ENCODE data around the gene ASB15.

ASB15 gene

DNA sequence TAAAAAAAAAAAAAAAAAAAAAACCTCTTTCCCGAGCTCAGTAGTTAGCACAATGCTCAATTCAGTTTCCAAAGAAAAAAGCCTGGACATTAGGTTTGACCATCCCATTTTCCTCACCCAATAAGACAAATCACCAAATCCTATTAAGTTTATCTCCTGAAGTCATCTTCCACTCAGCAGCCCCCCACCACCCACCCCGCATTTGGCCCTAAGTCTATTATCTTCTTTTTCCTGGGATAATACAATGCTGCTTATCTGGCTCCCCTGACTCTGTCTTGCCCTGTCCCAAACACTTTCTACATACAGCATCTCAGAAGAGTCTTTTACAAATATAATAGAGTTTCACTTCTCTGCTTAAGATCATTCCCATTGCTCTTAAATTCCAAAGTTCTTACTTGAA is 36.3 kb downstream of the ASB15 start:
- DNase-seq = no peak

DNA sequence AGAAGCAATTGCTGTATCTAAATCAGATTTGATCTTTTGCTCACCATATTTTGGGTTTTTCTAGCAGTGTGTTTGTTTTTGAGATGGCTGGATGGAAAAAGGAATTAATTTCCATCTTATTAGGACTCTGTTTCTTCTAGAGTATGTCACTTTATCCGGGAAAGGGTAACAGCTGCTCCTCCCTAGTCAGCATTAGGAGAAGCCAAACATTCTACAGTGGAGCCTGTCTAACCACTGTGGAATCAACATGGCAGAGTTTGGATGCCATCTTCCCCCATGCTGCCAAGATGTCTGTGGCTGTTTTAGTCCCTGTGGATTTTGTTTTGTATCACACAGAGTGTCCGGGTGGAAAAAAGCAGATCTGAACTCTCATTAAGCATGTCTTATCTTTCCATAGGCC is 38.0 kb downstream of the ASB15 start:
- no peak for DNase-seq

DNA sequence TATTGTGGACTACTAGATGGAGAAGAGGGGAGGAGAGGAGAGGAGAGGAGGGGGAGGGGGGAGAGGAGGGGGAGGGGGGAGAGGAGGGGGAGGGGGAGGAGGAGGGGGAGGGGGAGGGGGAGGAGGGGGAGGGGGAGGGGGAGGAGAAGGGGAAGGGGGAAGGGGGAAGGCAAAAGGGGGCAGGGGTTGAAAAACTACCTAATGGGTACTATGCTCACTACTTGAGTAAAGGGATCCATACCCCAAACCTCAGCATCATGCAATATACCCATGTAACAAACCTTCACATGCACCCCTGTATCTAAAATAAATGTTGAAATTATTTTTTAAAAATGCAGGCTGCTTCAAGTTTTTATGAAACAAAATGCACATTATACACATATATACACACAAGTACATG is 39.0 kb downstream of the ASB15 start:
- DNase-seq = no peak

DNA sequence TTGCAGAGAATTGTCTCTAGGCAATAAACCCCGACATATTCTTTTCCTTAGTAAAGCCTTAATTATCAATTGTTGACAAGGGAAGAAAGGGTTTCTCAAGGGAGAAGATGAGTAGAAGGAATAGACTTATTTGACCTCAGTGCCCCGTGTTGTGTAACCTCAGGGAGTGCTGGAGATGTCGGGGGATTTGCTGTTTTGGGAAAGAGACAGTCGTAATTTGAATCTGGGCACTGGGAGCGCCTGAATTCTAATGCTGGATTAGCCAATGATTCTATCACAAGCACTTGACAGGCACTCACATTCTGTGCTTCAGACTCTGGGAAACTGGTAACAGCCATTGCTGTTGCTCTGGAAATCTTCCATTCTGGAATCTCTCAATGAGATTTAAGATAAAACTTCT is 40.3 kb downstream of the ASB15 start:
- DNase-seq = no peak

DNA sequence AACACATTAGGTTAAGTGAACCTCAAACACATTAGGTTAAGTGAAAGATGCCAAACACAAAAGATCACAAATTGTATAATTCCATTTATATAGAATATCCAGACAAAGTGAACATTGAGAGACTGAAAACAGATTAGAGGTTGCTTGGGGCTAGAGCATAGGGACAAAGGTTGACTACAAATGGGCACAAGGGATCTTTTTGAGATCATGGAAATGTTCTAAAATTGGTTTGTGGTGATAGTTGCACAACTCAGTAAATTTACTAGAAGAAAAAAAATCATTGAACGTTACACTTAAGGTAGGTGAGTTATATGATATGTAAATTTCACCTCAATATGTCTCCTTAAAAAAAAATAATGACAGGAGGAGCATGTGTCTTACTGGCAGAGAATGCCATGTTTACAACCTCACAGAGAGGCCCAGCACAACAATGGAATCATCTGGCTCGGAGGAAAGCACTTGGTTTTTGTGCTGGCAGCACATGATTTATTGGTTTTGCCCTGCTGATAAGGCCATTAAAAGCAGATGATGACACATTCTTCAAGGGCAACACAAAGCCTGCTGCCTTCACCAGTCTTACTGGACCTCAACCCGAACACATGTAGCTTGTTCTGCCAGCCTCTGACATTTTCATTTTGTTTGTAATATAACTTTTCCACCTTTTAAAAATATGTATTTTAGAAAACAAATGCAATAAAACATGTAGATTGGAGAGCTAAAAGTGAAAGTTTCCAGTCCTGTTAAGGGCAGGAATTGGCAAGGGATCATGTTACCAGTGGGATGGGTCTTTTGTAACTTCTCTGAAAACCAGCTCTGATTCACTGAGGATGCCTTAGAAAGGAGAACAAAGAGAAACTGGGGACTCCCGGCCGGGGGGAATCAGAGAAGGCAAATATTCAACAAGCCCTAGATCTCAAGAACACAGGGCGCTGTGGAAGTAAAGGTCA is 42.1 kb downstream of the ASB15 start:
- no peak for DNase-seq

DNA sequence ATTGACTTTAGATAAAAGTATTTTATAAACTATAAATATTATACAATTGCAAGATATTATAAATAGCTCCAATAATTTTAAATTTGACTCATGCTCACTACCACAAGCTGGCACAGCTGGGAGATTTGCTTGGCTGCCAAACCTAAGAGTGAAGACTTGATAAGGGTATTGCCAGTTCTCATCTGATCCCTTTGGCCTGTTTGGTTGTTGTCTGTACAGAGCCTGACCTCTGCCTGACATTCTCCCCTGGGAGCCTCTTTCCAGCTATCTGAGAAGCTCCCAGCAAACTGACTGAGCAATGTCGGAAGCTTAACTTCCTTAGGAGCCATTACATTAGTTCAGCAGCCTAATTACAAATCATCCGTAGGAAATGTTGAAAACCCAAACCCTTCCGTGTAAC is 43.9 kb downstream of the ASB15 start:
- no peak for DNase-seq

DNA sequence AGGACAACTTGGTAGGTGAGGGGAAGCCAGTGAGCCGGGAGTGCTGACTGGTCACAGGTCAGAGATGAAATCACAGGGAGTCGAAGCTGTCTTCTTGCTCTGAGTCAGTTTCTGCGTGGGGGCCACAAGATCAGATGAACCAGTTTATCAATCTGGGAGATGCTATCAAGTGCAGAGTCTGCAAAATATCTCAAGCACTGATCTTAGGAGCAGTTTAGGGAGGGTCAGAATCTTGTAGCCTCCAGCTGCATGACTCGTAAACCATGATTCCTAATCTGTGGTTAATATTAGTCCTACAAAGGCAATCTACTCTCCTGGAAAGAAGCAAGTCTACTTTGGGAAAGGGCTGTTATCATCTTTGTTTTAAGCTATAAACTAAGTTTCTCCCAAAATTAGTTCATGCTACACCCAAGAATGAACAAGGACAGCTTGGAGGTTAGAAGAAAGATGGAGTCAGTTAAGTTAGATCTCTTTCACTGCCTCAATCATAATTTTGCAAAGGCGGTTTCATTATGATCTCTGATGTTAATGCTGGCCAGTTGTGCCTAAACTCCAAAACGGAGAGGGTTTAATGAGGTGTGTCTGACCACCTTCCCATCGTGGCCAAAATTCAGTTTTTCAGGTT is 45.6 kb downstream of the ASB15 start:
- DNase-seq = no peak

DNA sequence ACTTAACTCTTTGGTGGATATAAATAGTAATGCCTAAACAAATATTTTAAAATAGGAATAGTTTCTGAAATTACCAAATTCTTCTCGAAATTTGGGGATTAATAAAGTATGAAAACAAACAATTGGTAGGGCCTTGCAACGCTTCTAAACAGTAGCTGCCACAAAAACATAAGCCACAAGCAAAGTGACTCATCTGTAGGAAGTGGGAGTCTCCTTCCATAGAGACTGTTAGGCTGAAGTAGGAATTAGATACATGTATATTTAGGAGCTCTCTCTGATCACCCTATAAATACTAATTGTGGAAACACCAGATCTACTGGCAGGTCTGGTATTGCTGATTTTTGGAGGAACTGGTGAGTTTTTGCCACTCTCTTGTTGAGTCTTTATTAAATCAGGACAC is 48.3 kb downstream of the ASB15 start:
- no peak for DNase-seq

DNA sequence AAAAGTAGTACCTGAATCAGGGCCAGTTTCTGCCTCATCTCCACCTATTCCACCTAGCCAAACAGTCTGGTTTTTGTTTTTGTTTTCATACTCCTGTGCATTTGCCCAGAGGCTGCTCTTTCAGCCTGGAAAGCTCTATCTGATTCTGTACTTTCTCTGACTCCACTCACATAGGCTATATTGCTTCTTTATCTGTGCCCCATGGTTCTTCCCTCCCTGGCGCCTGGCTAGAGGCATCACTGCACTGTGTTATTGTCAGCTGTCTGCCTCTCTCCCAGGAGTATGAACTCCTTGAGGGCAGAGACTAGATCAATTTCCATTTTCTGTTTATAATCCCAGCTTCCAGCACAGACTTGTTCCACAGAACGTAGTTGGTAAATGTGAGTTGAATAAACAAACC is 49.0 kb downstream of the ASB15 start:
- no peak for DNase-seq

DNA sequence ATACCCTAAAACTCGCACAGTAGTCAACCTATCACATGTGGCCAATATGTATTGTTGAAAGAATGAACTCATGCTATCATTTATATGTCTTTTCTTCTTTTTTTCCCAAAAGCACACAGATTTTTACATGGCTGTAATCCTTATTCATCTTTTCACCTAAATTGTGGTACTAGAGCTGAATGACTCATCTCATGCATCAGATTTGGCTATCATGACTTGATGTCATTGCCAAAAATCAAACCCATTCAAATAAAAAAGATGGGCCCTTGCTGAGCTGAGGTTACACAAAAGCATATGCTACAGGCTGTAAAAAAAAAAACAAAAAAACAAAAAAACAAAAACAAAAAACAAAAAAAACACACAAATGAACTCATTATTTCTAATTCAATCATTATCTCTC is 50.8 kb downstream of the ASB15 start:
- DNase-seq = no peak

DNA sequence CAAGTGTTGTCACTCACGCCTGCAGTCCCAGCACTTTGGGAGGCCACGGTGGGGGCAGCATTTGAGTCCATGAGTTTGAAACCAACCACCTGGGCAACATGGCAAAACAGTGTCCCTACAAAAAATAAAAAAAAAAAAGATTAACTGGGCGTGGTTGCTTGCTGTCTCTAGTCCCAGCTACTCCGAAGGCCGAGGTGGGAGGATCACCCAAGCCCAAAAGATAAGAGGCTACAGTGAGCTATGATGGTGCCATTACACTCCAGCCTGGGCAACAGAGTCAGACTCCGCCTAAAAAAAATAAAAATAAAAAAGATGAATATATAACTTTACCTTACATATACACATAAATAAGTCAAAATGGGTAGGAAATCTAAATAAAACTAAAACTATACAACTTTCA is 51.5 kb downstream of the ASB15 start:
- DNase-seq = no peak

DNA sequence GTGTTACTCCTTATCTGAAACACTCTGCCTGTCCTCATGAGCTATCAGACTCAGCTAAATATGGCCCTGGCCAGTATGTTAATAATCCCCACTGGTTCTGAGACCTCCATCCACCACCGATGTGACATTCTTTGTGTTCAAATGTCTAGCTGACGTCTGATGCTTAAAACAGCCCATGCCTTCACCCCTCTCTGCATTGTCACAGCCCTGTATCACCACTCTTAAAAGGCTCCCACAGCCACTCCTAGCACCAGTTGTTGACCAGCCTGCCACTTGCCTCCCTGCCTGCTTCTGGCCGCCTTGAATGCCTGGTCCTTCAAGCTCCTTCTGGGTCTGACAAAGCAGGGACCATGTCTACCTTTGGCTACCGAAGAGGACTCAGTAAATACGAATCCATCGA is 54.0 kb downstream of the ASB15 start, which contains the start of gene LMOD2:
Gene LMOD2, plus strand, starts transcription at position 253 of the 400 bp plus-strand sequence. Its CDS starts 98 bp downstream, at position 351.
- DNase-seq = no peak

DNA sequence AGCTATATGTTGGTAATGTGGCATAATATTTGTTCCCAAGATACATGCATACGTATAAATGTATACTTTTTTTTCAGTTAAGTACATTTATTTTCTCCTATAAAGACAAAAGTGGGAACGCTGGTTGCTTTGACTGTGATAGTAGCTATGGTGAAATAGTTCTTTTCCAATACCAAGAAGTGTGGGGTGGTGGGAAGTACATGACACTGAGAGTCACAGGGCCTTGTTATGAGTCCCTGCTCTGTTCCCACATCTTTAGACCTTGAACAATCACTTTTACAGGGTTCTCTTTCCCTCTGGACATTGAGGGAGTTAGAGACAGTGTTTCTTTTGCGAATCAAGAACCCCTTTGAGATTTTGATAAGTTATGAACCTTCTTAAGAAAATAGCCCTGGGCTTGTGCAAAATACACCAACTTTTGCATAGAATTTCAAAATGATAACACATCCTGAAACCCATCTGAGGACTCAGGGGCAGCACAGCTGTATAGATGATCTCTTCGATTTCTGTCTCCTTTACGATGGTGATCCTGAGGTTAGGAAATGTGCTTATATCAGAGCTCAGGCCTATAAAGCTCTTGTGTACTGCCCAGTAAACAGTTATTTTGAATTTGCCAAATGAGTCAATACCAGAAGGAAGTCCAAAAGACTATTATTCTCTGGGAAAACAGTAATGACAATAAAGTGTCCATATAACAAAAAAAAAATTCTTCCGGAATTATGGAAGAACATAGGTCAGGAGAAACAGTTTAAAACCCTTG is 55.1 kb downstream of the ASB15 start:
- DNase-seq = no peak

DNA sequence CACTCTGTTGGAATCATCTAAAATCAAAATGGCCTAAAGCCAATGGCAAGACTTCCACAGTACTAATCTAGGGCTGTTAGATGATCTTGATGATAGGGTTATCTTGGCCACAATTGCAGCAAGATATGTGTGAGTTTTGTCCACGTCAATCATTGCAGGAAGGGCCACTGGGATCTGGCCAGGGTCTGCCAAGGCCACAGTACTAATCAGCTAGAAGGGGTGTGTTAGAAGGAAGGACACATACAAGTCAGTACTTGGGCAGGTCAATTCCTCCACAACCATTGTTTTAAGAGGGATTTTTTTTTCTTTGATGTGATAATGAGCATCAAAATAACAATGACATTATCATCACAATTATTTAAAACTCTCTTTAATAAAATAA is 55.7 kb downstream of the ASB15 start:
- no peak for DNase-seq

DNA sequence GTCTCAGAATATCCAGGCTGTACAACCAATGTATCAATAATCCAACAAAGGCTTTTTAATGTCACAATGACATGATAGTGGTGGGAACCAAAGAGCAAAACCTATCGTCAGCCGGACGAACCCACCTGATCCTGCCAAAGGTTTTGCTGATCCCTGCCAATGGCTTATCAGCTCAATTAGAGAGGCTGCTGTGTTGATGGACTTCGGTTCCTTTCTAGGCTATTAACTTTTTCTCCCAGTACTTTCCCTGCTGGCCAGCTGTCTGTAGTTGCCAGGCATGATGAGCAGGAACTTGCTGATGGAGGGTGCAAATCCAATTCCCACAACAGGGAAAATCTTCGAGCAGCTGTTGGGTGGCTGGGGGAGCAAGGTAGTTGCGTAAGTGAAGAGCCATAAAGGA is 56.4 kb downstream of the ASB15 start:
- DNase-seq = no peak

DNA sequence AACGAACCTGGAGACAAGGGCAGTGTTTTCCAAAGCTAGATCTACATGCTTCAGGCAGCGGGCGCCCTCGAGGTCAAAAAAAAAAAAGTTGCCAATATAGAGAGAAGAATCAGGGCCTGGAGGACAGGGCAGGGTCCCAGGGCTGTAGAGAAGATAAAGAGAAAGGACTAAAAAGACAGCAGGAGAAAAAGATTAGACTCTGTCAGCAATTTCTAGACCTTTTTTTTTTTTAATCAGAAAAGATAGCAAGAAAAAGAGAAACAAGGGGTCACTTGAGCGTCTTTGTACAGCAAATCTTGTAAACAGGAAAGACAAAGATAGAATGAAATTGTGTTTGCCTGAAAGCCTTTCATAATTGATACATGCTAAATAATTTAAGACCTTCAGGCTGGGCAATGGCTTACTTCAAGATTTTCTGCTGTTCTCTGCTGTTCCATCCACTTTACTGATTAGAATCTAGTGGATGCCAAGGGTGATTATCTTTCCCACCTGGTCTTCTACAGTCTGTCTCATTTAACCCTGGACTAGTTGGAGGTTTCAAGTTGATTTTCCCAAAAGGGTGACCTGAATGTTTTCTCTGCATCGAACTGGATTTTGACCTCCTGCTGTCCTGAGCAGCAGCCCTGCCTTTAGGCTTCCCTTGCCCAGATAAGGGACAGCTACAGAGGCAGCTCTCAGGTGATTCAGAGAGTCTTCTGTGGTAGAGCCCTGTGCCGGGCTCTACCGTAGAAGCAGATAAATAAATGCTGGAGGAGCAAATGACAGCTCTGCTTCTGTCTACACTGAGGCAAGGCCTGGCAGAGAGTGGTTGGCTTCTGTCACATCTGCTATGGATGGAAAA is 59.1 kb downstream of the ASB15 start:
- DNase-seq = no peak

DNA sequence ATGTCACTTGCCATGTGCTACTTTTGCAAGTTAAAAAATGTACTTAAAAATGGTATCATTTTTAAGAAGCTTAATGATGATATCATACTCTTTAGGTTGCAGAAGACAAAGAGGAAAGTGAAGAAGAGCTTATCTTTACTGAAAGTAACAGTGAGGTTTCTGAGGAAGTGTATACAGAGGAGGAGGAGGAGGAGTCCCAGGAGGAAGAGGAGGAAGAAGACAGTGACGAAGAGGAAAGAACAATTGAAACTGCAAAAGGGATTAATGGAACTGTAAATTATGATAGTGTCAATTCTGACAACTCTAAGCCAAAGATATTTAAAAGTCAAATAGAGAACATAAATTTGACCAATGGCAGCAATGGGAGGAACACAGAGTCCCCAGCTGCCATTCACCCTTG is 60.1 kb downstream of the ASB15 start:
- DNase-seq = no peak

DNA sequence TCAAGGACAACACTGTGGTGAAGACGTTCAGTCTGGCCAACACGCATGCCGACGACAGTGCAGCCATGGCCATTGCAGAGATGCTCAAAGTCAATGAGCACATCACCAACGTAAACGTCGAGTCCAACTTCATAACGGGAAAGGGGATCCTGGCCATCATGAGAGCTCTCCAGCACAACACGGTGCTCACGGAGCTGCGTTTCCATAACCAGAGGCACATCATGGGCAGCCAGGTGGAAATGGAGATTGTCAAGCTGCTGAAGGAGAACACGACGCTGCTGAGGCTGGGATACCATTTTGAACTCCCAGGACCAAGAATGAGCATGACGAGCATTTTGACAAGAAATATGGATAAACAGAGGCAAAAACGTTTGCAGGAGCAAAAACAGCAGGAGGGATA is 60.7 kb downstream of the ASB15 start:
- no peak for DNase-seq

DNA sequence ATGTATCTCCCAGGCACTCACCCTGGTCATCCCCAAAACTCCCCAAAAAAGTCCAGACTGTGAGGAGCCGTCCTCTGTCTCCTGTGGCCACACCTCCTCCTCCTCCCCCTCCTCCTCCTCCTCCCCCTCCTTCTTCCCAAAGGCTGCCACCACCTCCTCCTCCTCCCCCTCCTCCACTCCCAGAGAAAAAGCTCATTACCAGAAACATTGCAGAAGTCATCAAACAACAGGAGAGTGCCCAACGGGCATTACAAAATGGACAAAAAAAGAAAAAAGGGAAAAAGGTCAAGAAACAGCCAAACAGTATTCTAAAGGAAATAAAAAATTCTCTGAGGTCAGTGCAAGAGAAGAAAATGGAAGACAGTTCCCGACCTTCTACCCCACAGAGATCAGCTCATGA is 61.1 kb downstream of the ASB15 start:
- no peak for DNase-seq

DNA sequence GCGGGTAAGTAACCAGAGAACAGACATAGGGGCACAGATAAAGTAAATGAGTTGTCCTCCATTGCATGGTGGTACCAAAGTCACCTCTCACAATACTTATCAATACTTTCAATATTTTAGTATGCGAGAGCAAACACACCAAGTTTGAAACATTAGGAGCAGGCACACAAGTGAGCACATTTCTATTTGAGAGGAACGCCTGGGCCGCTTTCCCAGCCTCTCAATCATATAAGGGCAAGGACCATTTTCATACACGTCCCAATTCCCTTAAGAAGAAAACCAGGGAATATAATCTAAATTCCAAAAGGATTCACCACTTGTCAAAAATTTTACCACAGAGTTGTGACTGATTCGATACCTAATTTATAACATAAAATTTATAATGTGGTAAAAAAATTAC is 61.6 kb downstream of the ASB15 start:
- no peak for DNase-seq

DNA sequence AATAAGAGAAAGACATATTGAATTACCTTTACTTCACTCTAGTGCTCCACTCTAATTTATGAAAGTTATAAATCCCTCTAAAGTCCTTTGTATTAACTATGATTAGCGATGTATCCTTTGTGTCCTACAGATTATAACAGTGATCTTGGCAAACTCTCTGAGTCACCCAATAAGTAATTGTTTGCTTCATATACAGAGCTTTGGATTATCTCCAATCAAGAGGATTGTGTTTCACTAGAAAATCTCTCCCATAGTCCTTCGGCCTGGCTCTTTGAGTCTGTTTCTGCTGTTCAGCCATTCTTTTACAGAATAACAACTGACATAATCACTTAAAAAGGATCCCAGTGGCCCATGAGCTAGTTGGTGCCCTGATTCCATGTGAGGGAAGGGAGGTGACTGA is 63.5 kb downstream of the ASB15 start:
- DNase-seq = no peak

DNA sequence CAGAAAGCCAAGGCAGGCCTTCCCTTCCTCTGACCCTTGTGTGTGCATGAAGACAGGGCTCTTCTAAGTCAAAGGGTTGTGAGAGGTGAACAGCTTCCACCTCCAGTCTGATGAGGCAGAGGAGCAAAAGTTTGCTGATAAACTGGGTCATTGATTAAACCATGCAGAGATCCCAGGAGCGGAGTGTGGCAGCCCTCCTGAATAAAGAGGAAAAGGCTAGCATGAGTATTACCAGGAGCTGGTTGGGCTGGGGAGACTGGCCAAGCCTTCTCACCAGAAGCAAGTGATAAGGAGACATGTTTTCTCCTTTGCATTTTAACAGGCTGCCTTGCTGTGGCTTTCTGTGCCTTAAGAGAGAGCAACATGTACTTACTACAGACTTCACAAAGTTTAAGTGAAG is 64.3 kb downstream of the ASB15 start:
- no peak for DNase-seq

DNA sequence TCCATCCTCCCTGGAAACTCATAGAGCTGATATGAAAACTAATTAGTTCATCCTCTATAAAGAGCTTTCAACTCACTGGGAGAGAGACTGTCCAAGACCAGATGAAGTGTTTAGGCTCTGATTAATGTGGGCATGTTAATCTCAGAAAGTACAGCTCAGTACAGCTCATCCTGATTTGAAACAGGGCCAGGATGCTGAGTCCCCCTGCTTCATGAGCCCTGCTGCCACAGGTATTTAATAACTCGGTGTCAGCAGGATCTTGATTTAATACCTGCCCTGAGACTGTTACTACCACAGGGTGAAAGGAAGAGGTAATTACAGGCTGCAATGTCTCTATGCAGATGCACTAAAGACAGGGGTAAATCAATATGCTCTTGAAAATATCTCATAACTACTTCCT is 64.9 kb downstream of the ASB15 start:
- DNase-seq = no peak
